ENCODE results near the gene RNF220. TPM values are rescaled to one million over a fixed set of nuclear protein-coding genes. Genes with fewer than 3 reads are reported as not detected.

RNF220 gene
- total RNA-seq, 4 donors from 2014 or later: 53.5 to 112 (median 61.9) TPM

- TF ChIP-seq, protein P1, sequence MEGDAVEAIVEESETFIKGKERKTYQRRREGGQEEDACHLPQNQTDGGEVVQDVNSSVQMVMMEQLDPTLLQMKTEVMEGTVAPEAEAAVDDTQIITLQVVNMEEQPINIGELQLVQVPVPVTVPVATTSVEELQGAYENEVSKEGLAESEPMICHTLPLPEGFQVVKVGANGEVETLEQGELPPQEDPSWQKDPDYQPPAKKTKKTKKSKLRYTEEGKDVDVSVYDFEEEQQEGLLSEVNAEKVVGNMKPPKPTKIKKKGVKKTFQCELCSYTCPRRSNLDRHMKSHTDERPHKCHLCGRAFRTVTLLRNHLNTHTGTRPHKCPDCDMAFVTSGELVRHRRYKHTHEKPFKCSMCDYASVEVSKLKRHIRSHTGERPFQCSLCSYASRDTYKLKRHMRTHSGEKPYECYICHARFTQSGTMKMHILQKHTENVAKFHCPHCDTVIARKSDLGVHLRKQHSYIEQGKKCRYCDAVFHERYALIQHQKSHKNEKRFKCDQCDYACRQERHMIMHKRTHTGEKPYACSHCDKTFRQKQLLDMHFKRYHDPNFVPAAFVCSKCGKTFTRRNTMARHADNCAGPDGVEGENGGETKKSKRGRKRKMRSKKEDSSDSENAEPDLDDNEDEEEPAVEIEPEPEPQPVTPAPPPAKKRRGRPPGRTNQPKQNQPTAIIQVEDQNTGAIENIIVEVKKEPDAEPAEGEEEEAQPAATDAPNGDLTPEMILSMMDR (IDR thresholded peaks at IDR 0.05; ENCODE audit: low read depth): no peak
These were observed 15.6 kb upstream of the RNF220 start for GRCh38 chr1:44389437-44389836.

DNA sequence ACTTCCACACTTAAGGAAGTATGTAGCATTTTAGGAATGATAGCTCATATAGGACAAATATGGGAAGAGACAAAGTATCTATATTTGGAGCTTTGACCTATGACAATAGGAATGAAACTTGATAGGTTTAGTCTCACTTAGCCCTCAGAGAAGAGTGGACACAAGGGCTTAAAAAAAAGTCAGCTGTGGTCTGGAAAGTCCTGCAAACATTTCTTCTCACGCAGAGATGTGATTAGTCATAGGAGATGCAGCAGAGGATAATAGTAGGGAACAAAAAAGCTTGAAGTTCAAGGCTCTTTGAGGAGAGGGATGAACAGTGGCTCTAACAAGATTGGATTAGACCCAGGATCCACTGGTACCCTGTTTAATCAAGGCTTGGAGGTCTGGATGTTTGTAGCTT, 14.8 kb upstream of the RNF220 start:
- TF ChIP-seq, protein P1 (IDR thresholded peaks at IDR 0.05; ENCODE audit: low read depth): no peak

GRCh38 chr1:44401256-44402228, 3.5 kb upstream of the RNF220 start:
- TF ChIP-seq, protein P1 (IDR thresholded peaks at IDR 0.05; ENCODE audit: low read depth): no peak

GRCh38 chr1:44405798-44406736, 1.0 kb downstream of the RNF220 start:
- TF ChIP-seq, protein P1 (IDR thresholded peaks at IDR 0.05; ENCODE audit: low read depth): no peak

DNA sequence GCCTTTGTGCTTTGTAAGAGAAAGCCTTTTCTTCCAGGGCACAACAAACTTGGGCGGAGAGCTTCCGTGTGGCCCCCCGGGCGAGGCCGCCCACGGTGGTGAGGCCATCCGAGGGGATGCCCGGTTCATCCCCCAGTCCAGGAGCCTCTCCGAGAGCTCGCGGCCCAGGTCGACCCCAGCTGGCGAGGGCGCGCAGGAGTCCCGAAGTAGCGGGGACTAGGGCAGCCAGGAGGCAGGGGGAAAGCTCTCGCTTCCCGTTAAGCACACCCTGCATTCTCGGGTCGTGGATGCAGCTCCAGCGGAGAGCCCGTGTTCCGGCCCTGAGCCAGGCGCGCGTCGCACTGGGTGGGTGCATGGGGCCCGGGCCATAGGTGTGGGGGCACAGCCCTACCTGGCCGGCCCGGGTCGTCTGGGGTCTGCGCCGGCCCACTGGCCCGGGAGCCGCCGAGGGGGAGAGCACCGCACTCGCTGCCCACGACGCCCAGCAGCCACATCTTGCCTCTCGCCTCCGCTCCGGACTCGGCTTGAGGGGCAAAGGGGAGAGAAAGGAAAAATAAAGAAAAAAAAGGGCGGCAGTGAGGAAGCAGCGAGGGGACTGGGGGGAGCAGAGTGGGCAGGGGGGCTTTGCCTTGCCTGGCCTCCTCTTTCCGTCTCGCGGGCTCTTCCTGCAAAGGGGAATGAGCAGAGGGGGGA, 1.8 kb downstream of the RNF220 start:
- TF ChIP-seq, protein P1 (IDR thresholded peaks at IDR 0.05; ENCODE audit: low read depth): no peak

DNA sequence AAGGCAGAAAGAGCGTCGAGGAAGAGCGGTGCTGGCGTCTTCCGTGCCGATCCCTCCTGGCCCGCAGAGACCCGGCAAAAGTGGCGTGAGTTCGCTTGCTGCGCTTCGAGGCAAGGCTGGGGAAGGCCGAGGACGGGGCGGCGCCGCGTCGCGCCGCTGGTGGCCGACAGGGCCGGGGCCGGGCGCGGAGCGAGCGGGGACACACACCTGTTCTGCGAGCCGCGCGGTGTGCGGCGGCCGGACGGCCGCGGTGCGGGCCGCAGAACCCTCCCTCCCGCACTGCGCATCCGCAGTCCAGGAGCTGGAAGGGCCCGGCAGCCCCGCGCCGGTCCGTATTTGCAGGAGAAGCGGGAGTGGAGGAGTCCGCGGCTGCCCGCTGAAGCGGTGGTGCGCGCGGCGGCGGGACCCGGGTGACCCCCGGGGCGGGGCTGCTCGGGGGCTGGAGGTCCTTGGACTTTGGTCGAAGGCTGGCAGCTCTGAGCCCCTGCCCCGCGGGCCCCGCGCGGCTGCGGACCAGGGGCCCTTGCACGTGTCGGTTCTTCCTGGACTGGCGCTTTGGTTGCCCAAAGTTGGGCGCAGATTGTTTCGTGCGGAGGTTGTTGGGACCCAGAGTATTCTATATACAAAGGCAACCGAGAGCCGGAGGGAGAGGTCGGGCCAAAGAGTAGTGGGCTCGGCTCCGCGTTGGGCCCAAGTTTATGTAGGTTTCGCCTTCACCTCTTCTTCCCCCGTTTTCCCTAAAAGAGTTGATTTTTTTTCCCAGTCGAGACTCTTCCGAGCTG, 2.6 kb downstream of the RNF220 start:
- TF ChIP-seq, protein P1 (IDR thresholded peaks at IDR 0.05; ENCODE audit: low read depth): no peak
